GM21381 (cell line): Measurements from ENCODE around the gene CATSPER4.

Experiments
- ATAC-seq: cut with Tn5 transposase; IDR thresholded peaks from one replicate; pipeline ENCODE4 v1.9.1; 2021; ENCODE audit warnings: mild to moderate bottlenecking, moderate library complexity; ENCODE audit not compliant: unreplicated experiment

CATSPER4 gene

GRCh38 chr1:26164036-26164860 lies 26.2 kb upstream of the CATSPER4 start:
- ATAC-seq, result no peak

GRCh38 chr1:26164861-26165842 lies 25.2 kb upstream of the CATSPER4 start:
- ATAC-seq, result no peak

GRCh38 chr1:26166719-26167281 lies 23.6 kb upstream of the CATSPER4 start:
- no peak for ATAC-seq

GRCh38 chr1:26168410-26169197 lies 21.8 kb upstream of the CATSPER4 start, which contains the start of gene C1orf232:
Gene C1orf232, minus strand, starts transcription at chr1:26168963. Its CDS starts 464 bp downstream, at chr1:26168499.
- no peak for ATAC-seq

GRCh38 chr1:26169198-26169554 lies 21.2 kb upstream of the CATSPER4 start:
- no peak for ATAC-seq

GRCh38 chr1:26169669-26170471 lies 20.5 kb upstream of the CATSPER4 start, which contains the start of gene ZNF593:
Gene ZNF593, plus strand, starts transcription at chr1:26169908. Its CDS starts 76 bp downstream, at chr1:26169984.
- peak; percentile 85 for ATAC-seq

- ATAC-seq, result no peak
Observed at GRCh38 chr1:26170472-26170821, 20.0 kb upstream of the CATSPER4 start.

GRCh38 chr1:26171084-26172072 lies 19.0 kb upstream of the CATSPER4 start, which contains the start of gene ZNF593OS:
Gene ZNF593OS, minus strand, starts transcription at chr1:26171832. Its CDS starts 171 bp downstream, at chr1:26171661.
- ATAC-seq, result no peak

- no peak for ATAC-seq
Observed at GRCh38 chr1:26175346-26175745, 15.1 kb upstream of the CATSPER4 start.

- ATAC-seq, result no peak
Observed at GRCh38 chr1:26177182-26177684, 13.2 kb upstream of the CATSPER4 start, which contains the start of gene CNKSR1. Gene CNKSR1, plus strand, starts transcription at chr1:26177491. Its CDS starts 57 bp downstream, at chr1:26177548.

GRCh38 chr1:26180010-26180506 lies 10.3 kb upstream of the CATSPER4 start:
- ATAC-seq, result no peak

- ATAC-seq, result no peak
Observed at GRCh38 chr1:26181586-26182382, 8.6 kb upstream of the CATSPER4 start.

- no peak for ATAC-seq
Observed at GRCh38 chr1:26182383-26182696, 8.1 kb upstream of the CATSPER4 start.

- no peak for ATAC-seq
Observed at GRCh38 chr1:26184086-26184485, 6.3 kb upstream of the CATSPER4 start.

GRCh38 chr1:26184883-26185282 lies 5.5 kb upstream of the CATSPER4 start:
- no peak for ATAC-seq

- ATAC-seq, result no peak
Observed at GRCh38 chr1:26187882-26188281, 2.5 kb upstream of the CATSPER4 start.

- ATAC-seq, result no peak
Observed at GRCh38 chr1:26188477-26188876, 1.9 kb upstream of the CATSPER4 start.
